HG02588 (cell line): Measurements from ENCODE around the gene MAD1L1.
"Not testable (repeated sequence)": the region's sequence is repeated elsewhere in the genome, so short reads cannot be mapped to it uniquely, and the experiment has no call there.

ENCODE experiments used
- ATAC-seq: cut with Tn5 transposase; IDR thresholded peaks from one replicate; pipeline ENCODE4 v1.9.1; 2021; ENCODE audit warnings: mild to moderate bottlenecking, moderate library complexity; ENCODE audit not compliant: unreplicated experiment

MAD1L1 gene

GRCh38 chr7:2162004-2162902, 70.5 kb downstream of the MAD1L1 start:
- not testable (repeated sequence) for ATAC-seq

DNA sequence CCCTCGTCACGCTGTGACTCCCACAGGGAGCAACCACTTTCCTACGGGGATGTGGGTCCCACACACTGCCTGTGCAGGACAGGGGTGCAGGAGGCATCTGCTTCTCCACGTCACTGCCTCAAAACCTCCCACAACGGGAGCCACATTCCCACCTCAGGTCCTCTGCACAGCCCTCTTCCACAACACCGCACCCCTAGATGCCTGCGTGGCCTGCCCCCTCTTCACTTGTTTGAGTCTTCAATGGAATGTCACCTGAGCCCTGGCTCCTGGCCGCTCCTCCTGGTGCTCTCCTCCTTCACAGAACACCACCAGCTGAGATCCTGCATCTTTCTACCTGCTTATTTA, 73.6 kb downstream of the MAD1L1 start:
- ATAC-seq = no peak

- no peak for ATAC-seq
These were observed 74.2 kb downstream of the MAD1L1 start for GRCh38 chr7:2158331-2159175.

GRCh38 chr7:2157473-2158279, 75.1 kb downstream of the MAD1L1 start:
- ATAC-seq = no peak

GRCh38 chr7:2156756-2157472, 75.8 kb downstream of the MAD1L1 start:
- no peak for ATAC-seq

GRCh38 chr7:2154831-2155230, 77.9 kb downstream of the MAD1L1 start:
- ATAC-seq = no peak

DNA sequence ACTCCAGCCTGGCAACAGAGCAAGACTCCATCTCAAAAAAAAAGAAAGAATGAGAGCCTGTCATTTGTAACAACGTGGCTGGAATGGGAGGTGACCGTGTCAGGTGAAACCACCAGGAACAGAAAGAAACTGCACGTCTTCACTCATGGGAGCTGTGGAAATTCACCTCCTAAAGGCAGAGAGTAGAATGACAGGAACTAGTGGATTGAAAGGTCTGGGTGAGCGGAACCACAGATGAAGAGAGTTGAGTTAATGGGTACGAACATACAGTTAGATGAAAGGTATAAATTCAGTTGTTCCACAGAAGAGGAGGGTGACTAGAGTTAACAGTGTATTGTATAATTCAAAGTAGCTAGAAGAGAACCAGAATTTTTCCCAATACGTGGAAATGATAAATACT, 78.6 kb downstream of the MAD1L1 start:
- no peak for ATAC-seq

- no peak for ATAC-seq
These were observed 80.1 kb downstream of the MAD1L1 start for GRCh38 chr7:2152646-2153045.

DNA sequence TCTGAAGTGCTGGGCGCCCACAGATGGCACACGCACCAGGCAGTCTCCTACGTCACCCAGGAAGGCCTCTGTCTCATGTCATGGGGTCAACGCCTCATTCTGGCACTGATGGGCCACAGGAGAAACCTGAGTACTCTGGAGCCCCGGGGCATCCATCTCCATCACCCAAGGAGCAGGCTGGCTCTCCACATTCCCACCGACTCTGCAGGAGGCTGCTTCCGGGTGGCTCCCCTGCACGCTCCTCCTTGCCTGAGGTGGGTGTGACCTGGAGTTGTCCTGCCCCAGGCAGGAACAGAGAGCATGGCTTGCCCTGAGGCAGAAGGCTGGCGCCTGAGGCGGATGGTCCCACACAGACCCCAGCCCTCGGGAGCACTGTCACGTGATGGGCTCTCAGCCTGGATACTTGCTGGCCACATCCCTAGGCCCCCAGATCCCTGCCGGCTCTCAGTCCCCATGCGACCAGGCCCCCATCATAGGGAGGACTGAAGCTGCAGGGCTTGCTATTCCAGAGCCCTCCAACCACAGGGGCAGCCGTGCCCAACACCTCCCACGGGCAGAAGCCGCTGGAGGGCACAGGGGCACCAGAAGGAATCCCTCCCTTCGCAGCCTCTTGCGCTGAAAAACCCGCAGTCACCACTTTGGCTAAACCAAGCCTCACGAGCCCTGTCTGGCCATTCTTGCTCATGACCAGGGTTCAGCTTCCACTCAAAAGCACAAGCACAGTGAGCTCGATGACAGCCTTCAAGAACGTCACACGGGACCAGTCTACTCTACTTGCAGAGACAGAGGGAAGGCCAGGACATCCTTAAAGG, 80.7 kb downstream of the MAD1L1 start:
- no peak for ATAC-seq

DNA sequence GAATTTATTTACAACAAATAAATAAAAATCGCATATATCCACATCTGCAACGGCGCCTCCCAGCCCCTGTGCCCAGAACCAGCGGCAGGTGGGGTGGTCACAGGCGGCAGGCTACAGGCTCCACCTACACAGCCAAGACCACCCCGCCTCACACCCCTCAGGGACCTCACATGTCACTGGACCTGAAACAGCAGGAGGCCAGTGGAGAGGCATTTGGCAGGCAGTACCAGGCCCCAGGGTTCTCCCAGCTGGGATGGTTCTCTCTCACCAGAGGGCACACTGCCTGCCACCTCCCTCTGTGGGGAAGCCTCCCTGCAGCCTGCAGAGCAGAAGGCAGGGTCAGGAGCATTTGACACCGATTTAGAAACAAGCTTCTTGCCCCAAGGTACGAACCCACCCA, 81.5 kb downstream of the MAD1L1 start:
- ATAC-seq = no peak

- no peak for ATAC-seq
These were observed 82.3 kb downstream of the MAD1L1 start for GRCh38 chr7:2150445-2150815.

GRCh38 chr7:2149672-2150444, 82.9 kb downstream of the MAD1L1 start:
- ATAC-seq = no peak

GRCh38 chr7:2148814-2149213, 83.9 kb downstream of the MAD1L1 start:
- no peak for ATAC-seq

GRCh38 chr7:2148189-2148588, 84.6 kb downstream of the MAD1L1 start:
- no peak for ATAC-seq

GRCh38 chr7:2146676-2147472, 85.9 kb downstream of the MAD1L1 start:
- ATAC-seq = no peak

DNA sequence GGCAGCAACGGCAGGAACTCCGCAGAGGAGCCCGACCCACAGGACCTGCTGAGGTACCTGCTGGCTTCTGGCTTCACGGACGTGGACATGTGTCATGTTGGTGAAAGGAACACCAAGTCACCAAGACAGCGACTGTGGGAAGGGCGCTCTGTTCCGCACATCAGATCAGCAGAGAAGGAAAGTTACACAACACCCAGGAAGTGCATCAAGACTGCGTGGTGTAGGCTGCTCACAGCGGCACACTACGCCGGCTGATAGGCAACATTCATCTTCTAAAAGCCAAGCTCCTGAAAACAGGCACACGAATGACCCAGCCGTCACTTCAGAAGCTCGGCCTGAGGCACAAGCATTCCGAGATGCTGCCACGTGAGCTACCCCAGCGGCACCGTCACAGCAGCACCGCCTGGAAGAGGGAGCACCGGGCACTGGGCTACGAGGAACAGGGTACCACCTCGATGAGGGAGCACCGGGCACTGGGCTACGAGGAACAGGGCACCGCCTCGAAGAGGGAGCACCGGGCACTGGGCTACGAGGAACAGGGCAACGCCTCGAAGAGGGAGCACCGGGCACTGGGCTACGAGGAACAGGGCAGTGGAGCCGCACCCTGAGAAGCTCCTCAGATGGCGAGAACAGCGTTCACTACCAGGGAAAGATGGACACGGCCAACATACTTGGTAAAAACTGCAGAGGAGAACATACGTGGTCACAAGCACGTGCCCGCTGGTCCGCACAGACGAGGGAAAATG, 86.7 kb downstream of the MAD1L1 start:
- no peak for ATAC-seq

DNA sequence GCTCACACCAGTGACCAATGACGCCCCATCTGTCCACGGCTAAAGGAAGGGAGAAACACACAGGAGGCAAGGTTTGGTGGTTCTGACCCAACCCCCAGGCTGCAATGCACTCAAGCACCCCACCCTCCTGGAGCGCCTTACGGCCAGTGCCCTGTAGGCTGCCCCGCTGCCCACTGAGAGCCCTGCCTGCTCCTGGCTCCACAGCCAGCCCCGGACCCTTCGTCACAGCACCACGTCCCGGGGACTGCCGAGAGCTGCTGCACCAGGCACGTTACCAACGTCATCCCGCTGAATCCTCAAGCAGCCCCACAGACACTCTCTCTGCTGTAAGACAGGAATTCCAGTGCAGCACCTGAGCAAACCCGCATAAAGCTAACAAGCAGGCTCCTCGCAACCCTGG, 87.8 kb downstream of the MAD1L1 start:
- no peak for ATAC-seq
